ENCODE results near the gene KLHL40.

The KLHL40 gene, protein sequence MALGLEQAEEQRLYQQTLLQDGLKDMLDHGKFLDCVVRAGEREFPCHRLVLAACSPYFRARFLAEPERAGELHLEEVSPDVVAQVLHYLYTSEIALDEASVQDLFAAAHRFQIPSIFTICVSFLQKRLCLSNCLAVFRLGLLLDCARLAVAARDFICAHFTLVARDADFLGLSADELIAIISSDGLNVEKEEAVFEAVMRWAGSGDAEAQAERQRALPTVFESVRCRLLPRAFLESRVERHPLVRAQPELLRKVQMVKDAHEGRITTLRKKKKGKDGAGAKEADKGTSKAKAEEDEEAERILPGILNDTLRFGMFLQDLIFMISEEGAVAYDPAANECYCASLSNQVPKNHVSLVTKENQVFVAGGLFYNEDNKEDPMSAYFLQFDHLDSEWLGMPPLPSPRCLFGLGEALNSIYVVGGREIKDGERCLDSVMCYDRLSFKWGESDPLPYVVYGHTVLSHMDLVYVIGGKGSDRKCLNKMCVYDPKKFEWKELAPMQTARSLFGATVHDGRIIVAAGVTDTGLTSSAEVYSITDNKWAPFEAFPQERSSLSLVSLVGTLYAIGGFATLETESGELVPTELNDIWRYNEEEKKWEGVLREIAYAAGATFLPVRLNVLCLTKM

DNA sequence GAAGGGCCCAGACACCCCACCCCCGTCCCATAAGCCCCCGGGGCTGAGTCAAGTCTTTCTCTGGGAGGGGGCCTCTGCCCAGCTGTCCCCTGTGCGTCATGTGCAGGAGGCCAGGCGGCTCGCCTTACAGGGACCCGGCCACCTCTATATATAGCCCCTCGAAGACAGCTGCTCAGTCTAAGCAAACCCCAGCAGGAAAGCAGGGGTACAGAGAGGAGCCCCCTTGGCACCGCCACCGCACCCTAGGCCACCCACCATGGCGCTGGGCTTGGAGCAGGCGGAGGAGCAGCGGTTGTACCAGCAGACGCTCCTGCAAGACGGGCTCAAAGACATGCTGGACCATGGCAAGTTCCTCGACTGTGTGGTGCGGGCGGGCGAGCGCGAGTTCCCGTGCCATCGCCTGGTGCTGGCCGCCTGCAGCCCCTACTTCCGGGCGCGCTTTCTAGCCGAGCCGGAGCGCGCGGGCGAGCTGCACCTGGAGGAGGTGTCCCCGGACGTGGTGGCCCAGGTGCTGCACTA lies at the start of gene KLHL40:
Gene KLHL40, plus strand, starts transcription at position 175 of the 519 bp plus-strand sequence. Its CDS starts 82 bp downstream, at position 257.
- DNase-seq, result no peak

DNA sequence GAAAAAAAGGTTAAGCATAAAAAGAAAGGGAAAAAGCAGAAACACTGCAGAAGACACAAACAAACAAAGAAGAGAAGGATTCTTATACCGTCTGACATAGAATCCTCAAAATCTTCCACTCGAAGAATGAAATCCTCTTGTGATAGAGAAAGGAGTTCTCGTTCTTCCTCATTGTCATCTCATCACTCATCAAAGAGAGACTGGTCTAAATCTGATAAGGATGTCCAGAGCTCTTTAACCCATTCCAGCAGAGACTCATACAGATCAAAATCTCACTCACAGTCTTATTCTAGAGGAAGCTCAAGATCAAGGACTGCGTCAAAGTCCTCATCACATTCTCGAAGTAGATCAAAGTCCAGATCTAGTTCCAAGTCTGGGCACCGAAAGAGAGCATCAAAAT lies 48.3 kb upstream of the KLHL40 start:
- DNase-seq, result no peak

DNA sequence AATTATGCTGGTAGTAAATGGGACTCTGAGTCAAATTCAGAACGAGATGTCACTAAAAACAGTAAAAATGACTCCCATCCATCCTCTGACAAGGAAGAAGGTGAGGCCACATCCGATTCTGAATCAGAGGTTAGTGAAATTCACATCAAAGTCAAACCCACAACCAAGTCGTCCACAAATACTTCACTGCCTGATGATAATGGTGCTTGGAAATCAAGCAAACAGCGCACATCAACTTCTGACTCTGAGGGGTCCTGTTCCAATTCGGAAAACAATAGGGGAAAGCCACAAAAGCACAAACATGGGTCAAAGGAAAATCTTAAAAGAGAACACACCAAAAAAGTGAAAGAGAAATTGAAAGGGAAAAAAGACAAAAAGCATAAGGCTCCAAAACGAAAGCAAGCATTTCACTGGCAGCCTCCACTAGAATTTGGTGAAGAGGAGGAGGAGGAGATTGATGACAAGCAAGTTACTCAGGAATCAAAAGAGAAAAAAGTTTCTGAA lies 46.9 kb upstream of the KLHL40 start:
- DNase-seq, result no peak

DNA sequence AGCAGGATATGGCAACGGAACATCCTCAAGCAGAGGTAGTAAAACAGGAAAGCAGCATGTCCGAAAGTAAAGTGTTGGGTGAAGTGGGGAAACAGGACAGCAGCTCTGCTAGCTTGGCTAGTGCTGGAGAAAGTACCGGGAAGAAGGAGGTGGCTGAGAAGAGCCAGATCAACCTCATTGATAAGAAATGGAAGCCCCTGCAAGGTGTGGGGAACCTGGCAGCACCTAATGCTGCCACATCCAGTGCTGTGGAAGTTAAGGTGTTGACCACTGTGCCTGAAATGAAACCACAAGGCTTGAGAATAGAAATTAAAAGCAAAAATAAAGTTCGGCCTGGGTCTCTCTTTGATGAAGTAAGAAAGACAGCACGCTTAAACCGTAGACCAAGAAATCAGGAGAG lies 46.1 kb upstream of the KLHL40 start:
- no peak for DNase-seq

DNA sequence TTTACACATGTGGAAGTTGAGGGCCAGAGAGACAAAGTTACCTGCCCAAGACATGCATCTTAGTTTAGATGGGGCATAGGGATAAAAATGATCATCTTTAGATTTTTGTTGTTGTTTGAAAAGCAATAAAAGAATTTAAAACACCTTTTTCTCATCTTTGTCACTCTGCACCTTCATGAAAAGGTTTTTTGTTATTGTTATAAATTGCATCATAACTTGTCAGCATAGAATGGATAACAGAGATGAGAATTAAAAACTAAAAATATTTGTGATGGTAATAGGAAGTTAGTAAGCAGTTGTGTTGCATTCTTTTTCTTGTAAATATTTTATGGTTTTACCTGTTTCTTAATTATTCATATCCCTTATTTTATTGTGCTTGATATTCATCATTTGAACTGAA lies 45.2 kb upstream of the KLHL40 start:
- DNase-seq, result no peak

DNA sequence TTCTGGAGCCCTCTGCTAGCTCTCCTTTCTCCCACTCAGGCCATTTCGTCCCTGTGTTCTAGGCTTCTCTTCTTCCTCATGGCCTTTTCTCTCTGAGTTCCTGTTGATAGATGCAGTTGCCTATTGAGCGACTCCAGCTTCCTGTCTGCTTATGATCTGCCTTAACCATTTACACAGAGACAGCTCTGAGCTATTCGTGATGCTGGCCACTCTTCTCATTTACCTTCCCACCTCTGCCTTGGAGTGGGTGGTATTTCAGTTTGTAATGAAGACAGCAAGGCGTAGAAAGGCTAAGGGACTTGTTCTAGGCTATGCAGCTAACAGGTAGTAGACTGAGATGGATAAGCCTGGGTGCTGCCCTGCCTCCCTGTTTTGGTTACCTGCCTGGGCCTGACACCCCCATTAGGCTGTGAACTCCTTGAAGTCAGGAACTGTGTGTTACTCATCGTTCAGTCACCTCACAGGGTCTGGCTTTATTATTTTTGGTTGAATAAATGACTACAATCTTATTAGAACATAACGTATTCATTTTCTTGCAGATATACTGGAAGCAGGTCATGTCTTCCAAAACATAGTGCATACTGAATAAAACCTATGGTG lies 44.5 kb upstream of the KLHL40 start:
- no peak for DNase-seq

DNA sequence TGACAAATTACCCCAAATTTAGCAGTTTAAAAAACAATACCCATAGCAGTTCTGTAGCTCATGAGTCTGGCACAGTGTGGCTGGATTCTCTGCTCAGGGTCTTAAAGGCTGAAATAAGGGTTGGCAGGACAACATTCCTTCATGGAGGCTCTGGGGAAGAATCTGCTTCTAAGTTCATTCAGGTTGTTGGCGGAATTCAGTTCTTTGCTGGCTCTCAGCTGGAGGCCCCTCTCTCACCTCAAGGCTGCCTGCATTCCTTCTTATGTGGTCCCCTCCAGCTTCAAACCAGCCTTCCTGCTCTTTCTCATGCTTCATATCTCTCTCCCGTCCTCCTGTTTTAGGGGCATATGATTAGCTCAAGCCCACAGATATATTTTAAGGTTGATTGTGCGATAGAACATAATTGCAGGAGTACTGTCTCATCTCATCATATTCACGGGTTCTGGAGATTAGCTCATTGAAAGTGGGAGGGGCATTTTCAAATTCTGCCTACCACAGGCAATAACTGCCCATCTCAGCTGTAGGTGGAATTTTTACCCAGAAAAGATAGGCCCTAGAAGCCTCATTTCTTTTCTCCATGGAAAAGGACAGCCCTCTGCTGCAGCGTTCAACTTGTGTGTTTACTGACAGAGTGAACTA lies 37.4 kb upstream of the KLHL40 start:
- DNase-seq, result no peak

DNA sequence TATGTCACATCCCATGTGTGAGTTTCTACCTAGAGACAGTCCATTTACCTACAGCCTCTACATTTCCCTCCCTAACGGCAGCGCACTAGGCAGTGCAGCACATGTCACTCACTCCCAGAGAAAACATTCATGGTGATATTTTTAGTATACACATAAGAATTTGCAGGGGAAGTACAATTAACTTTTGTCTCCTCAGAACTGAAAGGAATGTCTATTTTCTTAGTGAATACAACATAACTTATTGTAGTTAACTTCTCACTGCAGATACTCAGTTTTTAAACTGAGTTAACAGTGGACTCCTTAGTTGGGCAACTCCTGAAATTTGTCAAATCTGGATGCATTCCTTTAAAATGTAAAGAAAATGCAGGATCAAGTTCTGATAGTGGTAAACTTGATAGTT lies 36.3 kb upstream of the KLHL40 start:
- no peak for DNase-seq

DNA sequence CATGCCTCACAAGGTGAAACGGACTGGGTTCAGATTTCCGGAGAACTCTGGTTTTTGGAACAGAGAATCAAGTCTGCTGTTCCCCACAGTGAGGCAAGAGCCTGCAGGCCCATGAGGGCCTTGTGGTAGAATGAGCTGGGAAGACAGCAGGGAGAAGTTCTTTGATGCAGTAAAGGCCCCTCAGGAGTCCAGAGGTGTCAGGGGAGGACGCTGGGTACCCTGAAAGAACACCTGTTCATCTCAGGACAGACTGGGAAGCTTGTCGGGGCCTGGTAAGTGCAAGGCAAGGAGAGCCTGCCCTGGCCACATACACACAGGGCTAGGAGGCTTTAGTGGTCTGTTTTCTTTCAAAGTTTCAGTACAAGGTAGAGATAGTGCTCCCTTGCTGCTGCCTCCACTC lies 35.6 kb upstream of the KLHL40 start:
- no peak for DNase-seq

DNA sequence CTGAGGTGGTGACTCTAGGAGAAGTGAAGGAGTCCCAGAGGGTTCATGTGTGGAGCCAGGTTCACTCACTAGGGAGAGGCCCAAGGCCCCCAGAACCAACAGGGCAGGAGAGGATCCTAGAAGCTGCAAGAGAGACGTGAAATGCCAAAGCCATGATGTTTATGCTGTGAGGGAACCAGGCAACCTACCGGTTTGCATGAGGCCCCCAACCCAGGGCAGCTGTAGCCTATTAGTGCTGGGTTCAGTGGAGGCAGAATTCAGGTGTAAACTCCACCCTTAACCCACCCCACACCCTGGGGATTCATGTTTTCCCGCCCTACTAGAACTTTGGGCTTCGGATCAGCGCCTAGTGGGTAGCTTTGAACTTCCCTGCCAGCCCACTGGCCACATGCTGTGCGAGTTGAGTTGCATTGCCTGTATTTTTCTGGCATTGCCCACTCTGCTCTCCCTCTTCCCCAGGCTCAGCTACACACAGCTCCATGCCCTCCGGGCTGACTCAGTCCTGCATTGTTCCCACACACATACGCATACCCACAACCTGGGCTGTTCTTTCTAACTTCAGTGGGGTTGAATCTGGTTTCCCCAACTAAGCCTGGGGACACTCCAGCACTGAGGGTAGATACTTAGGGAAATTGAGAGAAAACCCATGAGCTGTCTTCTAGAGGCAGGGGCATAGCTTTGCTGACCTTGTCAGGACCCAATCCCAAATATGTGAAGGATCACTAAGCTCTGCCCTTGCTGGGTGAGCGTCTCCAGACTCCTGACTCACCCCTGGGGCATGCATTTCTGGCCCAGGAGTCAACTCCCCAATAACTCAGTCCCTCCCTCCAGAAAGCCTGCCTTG lies 33.9 kb upstream of the KLHL40 start:
- no peak for DNase-seq

DNA sequence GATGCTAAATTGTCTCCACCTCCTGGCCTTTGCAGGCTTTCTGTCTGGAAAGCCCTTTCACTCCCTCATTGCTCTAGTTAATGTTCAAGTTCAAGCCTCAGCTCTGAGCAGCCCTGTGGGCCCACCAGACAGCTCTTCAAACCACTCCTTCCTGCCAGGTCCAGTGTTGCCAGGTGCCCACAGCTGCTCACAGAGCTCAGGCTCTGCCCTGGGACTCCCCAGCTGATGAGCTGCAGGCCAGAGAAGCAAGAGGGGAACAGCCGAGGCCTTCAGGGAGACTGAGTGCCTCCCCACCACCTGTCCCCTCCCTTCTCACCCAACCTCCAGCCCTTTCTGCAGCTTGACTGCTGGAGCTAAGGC lies 33.1 kb upstream of the KLHL40 start:
- DNase-seq, result no peak

DNA sequence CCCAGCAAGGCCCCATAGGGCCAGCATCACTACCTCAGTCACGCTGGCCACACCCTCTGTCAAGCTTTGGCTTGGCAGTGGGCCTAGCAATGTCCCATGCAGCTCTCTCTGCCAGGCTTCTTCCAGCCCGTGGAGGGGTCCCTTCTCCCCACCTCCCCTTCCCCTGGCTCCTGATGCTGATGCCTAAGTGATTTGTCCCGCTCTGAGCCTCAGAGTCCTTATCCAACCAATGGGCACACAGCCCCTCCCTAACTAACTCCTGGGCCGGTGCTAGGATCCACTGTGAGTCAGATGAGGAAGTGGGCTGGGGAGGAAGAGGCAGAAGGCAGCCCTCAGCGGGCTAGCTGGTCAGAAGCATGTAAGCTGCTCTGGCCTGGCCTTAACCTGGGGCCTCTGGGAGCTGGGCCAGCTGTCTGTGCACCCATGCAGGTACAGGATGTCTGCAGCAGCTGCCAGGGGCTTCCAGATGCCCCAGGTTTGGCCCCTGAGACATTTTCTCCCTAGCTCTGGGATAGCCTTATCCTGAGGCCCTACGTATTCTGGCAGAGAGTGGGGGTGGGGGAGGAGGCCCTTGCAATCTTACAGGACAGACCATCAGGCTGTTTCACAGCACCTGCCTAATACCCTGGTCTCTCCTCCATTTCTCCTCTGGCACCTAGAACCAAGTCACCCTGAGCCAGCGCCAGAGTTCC lies 32.6 kb upstream of the KLHL40 start:
- DNase-seq, result no peak

DNA sequence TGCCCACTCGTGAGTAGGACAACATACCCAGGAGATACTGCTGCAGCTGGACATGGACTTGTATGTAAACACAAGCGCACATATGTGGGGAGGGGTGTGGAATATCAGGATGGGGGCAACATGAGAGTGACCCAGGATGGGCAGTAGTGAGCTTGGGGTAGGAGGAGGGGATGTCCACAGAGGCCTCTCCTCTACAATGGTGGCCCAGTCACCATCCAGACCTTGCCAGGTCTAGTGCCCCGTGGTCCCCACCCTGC lies 32.1 kb upstream of the KLHL40 start:
- DNase-seq, result no peak

DNA sequence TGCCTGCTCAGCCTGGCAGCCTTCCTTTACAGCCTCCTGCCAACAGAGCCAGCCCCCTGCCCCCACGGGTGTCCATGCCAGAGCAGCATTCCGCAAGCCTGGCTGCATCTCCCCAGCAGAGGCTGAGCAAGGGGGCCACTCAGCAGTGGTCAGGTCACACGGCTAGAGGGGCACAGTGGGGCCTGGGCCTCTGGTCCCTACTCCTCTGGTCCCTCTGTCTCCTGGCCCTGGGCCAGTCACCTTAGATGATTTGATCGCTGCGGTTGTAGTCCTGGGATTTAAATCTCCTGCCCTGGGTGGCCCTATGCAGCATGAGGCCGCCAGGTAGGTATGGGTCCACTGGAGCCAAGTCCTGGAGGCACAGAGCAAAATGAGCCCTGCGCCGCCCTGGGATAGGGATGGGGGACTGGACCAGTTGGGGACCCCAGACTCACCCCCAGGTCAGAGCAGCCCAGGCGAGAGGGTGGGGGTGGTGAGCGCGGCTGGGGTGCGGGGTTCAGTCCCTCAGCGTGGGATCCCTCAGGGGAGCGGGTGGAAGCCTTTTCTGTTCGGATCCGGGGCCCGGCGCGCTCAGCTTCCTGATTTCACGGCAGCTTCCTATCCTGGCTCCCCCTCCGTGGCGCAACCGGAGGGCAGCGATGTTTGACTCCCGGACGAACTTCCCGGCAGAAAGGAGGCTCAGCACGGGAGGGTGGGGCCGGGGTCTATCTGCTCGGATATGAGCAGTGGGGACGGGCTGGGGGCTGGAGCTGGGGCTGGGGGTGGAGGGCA lies 31.6 kb upstream of the KLHL40 start, which contains the start of gene ZBTB47:
Gene ZBTB47, plus strand, starts transcription at position 138 of the 771 bp plus-strand sequence. CDS start 4,659 bp downstream, outside the sequence.
- DNase-seq, result no peak

DNA sequence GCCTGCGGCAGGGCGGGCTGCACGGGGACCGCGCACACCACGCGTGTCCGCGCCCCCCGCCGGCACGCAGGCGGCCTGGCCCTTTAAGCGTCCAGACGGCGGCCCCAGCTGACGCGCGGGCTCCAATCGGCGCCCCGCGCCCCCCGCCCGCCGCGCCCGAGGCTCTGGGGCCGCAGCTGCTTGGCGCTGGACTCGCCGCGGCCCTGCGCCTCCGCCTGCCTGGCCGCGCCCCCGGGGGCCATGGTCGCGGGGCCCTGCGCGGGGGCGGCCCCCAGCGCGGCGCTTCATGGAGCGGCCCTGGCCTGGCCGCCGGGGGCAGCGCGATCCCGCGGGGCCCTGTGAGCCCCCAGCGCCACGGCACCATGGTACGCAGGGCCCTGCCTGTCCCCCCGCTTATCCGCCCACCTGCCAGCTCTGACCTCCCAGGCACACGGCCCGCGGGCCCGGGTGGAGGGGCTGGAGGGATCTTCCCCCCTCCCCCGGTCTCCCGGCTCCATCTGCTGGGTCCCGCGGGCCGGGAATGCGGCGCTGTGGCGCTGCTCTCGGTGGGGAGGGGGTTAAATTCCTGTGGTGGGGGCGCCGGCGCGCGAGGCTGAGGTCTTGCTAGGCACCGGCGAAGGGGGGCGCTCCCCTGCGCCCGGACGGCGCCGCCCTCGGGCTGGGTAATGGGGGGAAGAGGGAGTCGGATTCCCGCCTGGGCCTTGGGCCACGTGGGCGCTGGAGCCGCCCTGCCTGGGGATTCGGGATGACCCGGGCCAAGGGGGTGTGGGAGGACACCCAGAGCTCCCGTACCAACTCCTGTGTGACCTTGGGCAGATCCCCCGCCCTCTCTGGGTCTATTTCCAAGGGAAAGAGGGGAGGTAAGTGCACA lies 30.8 kb upstream of the KLHL40 start:
- DNase-seq, result no peak

DNA sequence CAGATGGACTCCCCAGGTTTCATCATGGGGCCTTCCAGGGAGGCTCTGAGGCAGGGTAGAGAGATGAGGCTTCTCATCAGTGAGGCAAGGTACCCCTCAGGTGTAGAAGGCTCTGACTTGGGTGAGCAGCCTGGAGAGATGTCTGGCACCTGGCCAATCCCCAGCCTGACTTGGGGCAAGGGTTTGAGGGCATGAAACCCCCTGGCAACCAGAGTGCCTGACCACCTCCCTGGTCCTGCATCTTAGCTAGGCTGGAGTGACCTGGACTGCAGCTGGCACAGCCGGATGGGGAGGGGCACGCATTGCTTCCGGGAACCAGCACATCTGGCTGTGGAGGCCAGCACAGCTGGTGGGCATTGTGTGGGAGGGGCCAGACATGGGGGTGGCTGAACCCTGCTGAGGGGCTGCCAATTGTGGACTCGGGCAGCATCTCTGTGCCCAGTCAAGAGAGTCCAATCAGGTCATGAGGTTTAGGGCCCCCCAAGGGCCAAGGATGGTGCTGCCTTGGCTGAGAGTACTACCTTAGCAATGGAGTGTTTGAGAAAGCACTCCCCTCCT lies 29.9 kb upstream of the KLHL40 start:
- DNase-seq, result no peak

DNA sequence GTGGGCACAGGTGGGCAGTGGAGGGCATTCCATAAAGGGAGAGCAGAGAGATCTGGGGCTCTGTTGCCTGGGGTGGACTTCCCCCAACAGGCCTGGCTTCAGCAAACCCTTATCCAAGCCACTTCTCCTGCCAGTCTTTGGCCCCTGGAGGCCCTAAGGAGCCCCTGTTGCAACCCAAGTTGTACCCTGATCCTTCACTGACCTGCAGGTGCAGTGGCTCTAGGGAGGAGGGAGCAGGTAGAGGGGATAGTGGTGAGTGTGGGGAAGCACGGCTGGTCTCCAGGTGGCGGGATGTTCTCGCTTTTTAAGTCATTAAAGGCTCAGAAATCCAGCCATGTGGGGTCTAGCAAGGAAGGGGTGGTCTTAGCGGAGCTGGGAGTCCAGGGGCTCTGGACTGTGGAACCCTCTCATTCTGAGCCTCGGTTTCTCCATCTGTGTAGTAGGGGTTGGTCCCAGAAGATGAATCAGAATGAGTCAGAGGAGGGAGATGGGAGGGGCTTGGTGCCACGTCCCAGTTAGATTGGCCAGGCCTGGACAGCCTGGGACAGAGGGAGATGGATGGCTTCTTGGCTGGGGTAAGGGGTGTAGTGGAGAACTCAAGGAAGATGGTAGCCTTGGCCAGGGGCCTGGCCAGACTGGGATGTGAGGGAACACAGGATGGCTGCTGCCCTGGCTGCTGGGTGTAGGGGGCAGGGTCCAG lies 29.2 kb upstream of the KLHL40 start:
- DNase-seq, result no peak

DNA sequence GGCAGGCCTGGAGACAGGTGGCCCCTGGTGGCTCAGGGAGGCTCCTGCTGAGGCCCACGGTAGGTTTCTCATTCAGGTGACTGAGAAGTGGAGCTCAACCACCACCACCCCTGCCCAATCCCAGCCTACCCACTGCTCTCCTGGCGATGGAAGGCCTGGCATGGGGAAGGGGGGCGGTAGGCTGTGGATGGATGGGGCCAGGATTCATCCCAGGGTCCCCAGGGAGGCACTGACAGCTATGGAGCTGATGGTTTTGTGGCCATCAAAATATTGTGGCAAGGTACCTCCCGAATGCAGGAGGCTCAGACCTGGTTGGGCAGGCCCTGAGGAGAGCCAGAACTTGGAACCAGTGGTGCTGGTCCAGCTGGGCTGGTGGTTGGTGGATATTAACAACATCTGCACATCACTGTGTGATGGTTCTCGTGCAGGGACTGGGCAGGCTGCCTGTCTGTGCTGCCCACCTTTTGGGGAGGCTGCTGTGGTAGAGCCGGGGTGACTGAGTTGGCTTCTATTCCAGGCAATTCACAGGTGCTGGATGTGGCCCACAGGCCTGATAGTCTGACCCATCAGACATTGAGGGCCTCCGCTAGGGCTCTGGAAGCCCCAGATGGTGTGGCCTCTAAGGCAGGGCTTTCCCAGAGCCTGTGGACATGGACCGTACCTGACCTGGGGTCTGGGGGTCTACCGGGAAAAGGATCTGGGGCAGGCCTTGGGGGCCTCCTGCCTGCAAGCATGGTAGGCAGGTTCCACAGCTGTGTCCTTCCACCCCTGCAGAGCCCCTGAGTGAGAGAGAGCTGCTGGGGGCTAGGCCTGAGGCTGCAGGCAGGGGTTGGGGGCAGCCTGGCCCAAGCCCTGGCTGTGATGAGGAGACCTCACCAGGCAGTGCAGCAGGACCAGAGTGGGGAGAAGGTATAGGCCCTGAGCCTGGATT lies 28.4 kb upstream of the KLHL40 start:
- no peak for DNase-seq

Data from NCI-H1417 treated with DMSO at 0.1 percent for 48 hours (cell line).